GM21526 (cell line): Measurements from ENCODE around the gene RABGAP1L.
"Not testable (repeated sequence)": the region's sequence is repeated elsewhere in the genome, so short reads cannot be mapped to it uniquely, and the experiment has no call there.

ENCODE experiments used
- ATAC-seq: cut with Tn5 transposase; IDR thresholded peaks from one replicate; pipeline ENCODE4 v1.9.1; 2021; ENCODE audit warnings: moderate library complexity; ENCODE audit not compliant: unreplicated experiment, low FRiP score

The RABGAP1L gene

DNA sequence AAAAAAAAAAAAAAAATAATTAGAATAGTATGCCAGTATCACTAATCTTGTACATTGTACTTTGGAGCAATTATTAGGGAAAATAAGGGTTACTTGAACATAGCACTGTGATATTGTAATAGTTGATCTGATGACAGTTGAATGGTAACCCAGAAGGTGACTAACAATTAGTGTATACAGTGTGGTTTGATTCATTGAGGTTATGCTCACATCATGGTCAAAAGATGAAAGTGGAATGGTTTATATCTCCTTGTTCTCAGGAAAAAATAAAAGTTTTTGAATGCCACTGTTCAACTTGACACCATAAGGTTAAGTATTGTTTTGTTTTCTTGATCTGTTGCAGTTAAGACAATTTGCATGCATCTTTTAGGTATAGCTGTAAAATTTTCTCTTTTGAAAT is 375.5 kb downstream of the RABGAP1L start:
- ATAC-seq: no peak

DNA sequence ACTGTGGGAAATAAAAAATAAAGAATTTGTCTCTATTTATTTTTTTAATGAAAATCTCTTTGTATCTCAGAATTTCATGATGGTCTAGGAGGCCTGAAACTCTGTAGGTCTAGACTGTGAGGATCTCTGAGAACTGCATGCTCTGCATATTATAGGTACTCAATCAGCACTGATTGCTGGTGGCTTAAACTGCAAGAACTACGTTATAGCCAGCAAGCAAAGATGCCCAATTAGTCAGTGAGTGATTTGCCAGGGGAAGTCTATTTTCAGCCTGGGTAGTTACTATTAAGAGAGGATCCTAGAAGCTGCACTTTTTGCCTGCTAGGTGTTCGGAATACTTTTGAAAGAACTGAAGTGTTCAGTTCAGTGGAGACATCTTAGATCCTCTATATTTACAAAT is 375.9 kb downstream of the RABGAP1L start:
- ATAC-seq: no peak

DNA sequence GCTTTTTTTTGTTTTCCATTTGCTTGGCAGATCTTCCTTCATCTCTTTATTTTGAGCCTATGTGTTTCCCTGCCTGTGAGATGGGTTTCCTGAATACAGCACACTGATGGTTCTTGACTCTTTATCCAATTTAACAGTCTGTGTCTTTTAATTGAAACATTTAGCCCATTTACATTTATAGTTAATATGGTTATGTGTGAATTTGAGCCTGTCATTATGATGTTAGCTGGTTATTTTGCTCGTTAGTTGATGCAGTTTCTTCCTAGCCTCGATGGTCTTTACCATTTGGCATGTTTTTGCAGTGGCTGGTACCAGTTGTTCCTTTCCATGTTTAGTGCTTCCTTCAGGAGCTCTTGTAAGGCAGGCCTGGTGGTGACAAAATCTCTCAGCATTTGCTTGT is 384.1 kb downstream of the RABGAP1L start:
- ATAC-seq: not testable (repeated sequence)

DNA sequence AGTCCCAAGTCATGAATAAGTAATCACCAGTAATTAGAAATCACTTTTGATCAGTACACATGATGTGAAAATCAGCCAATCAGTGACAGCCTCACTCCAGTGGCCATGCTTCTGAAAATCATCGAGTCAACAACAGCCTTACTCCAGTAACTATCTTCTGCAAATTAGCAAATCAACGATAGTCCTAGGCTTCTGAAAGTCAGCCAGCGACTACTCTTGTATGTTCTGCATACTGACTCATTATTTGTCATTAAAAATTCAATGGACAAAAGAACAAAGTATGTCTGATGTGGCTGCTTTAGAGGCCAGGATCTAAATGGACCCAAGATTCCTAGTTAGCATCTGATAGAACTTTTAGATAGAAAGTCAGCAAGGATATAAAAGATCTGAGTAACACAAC is 391.0 kb downstream of the RABGAP1L start:
- no peak for ATAC-seq

DNA sequence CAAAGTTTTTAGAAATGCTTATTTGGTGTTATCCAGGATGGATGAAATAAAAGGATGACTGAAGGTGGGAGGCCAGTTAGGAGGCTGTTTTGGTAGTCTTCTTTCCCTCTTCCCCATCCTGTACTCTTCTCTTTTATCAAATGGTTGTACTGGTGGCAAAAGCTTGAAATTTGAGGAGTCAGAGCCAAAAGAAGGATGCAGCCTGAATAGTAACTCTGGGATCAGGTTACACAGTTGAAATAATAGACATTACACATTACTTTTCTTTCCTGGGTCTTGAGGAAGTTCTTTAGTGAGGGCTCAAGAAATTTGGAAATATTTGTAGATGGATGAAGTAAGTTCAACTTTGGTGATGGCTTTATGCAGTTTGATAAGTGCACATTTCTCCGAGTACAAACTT is 397.1 kb downstream of the RABGAP1L start:
- ATAC-seq: no peak

DNA sequence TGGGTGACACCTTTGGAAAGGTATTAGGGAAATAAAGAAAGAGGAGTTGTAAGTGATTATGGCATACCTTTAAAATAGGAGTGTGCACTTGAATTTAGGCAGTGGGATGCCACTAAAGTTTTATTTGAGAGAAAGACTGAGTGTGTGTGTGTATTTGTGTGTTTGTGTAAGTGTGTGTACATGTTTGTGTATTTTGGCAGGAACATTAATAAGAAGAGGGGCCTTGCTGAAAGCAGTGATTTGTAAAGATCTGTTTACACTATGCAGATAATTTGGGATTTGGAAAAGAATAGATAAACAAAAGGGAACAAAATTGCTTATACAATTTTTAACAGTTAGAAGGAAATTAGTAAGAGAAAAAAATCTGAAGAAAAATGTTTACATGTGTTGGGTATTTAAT is 409.2 kb downstream of the RABGAP1L start:
- ATAC-seq: no peak

DNA sequence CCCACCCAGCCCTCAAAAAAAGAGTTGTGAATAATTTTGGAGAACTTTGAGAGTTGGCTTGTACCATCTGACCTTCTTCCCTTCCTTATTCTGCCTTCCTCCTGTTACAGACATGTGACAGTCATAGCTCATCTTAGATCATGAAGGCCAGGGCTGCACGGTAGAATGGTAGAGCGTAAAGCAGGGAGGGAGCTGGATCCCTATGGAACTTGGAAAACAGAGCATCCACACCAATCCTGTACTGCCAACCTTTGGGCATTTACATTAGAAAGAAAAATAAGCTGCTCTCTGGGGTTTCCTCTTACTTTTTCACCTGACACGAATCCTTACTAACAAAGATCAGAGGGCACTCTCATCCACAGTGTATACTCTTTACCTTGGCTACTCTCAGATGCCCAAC is 409.9 kb downstream of the RABGAP1L start:
- no peak for ATAC-seq

DNA sequence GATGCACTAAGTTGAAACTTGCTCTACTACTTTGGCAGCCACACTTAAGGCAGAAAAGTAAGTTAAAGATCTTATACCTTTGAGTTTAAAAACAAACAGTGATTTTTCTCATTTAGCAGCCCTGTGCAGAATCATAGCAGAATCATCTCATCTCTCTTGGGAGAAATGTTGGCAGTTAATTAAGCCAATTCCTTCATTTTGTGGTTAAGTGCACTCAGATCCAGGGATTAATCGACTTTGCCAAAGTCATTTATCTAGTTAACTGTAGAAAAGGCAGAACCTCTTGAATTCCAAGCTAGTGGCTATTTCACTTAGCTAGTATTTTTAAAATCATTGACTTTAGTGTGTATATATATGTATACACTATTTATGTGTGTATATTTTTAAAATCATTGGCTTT is 413.5 kb downstream of the RABGAP1L start:
- no peak for ATAC-seq

DNA sequence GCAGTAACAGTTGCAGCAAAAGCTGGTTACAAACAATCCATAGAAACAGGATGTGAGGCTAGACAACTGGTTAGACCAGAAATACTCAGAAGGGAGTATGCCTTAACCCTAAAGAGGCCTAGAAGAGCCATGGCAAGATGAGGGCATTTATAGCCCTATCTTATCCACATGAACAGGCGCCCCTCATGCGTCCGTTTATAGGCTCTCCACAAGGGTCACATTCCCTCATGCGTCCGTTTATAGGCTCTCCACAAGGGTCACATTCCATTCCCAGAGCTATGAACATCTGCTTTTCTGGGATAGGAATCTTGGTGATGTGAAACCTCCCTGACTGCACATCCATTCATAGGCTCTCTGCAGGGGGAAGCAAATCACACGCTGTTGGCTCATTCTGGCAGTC is 416.8 kb downstream of the RABGAP1L start:
- not testable (repeated sequence) for ATAC-seq

DNA sequence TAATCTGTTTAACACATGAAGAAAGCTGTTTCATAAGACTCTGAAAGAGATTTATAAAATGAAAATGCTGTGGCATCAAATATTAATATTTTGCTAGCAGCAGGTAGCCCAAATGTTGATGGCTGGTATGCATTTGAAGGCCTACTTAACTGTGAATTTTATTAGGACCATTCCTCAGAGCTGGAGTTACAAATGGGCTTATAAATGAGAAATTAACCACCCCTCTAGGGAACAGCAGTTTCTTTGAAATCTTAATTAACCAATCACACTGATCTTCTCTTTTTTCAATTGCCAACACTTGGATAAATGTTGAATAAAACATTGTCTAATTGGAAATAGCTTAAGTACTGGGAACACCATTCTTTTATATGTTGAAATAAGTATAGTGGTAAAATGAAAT is 418.4 kb downstream of the RABGAP1L start:
- no peak for ATAC-seq

DNA sequence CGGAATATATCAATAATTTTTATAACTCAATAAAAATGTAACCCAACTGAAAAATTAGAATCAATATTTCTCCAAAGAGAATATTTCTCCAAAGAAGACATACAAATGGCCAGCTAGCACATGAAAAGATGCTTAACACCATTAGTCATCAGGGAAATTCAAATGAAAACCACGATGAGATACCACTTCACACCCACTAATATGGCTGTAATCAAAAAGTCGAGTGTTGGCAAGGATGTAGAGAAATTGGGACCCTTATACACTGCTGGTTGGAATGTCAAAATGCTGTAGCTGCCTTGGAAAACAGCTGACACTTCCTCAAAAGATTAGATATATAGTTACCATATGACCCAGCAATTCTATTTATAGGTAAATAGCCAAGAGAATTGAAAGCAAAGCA is 421.5 kb downstream of the RABGAP1L start:
- no peak for ATAC-seq

DNA sequence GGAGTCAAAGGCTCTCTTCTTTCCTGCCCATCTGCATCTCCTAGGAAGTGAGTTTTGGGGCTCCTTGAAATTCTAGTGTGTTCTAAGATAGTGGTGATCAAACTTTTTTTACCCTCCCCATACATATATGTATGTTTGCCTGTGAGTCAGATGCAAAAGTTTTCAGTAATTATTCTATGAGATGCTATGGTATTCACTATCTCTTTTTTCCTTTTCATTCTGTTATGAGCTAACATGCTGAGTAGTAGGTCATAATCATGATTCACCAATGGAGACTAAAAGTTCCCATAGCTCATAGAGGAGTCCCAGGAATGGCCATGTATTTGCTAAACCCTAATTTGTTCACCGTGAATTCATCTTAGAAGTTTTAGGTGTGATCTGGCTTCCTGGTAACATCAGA is 424.0 kb downstream of the RABGAP1L start:
- ATAC-seq: no peak

DNA sequence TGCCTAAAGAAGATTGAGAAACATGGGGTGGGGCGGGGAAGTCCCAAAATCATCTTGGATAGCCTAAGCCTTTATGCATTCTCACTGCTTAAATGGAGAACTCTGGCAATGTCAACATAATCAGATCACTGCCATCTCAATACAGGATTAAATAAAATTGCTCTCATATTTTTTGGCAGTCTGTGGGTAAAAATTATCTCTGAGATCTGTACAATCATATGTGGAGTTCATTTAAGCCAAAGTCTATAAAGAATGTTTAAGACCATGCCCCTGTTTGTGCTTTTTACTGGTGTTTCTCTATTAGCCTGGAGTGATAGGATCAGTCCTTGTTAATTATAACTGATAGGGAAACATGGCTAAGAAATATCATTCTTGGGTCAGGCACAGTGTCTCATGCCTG is 424.8 kb downstream of the RABGAP1L start:
- no peak for ATAC-seq

DNA sequence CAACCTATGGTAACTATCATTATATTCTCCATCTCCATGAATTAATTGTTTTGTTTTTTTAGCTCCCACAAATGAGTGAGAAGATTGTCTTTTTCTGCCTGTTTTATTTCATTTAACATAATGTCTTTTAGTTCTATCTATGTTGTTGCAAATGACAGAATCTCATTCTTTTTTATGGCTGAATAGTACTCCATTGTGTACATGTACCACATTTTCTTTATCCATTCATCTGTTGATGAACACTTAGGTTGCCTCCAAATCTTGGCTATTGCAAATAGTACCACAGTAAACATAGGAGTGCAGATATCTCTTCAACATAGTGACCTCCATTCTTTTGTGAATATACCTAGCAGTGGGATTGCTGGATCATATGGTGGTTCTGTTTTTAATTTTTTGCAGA is 429.3 kb downstream of the RABGAP1L start:
- not testable (repeated sequence) for ATAC-seq

DNA sequence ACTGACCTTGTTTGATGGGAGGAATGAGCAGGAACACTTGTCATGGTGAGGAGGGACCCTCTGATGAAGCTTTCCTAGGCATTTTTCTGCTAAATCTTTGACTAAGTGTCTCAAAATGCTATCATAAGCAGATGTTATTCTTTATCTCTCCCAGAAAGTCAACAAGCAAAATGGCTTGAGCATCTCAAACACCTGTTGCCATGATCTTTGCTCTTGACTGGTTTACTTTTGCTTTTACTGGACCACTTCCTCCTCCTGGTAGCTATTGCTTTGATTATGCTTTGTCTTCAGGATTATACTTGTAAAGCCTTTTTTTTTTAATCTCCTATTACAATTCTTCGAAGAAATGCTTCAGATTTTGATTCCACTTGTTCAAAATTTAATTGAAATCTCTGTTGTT is 445.9 kb downstream of the RABGAP1L start:
- ATAC-seq: no peak

DNA sequence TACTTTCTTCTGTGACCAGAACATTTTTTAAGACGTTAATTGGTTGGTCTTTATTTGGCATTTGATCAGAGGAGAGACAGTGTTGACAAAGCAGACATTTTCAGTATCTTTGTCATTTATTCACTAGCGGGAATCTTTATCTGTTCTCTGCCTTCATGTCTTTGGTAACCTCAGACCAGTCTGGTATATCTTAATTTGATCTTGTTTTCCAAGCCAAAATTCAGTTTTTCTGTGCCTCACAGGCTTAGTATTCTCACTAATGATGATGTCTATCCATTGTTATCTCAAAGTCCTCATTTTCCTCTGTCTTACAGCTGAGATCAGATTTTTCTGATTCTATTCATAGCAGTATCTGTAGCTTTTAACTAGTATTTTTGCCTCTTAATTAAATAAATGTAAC is 447.2 kb downstream of the RABGAP1L start:
- no peak for ATAC-seq

DNA sequence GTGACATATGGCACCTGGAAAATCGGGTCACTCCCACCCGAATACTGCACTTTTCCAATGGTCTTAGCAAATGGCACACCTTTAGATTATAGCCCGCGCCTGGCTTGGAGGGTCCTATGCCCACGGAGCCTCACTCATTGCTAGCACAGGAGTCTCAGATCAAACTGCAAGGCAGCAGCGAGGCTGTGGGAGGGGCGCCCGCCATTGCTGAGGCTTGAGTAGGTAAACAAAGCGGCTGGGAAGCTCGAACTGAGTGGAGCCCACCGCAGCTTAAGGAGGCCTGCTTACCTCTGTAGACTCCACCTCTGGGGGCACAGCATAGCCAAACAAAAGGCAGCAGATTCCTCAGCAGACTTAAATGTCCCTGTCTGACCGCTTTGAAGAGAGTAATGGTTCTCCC is 458.6 kb downstream of the RABGAP1L start:
- ATAC-seq: not testable (repeated sequence)

DNA sequence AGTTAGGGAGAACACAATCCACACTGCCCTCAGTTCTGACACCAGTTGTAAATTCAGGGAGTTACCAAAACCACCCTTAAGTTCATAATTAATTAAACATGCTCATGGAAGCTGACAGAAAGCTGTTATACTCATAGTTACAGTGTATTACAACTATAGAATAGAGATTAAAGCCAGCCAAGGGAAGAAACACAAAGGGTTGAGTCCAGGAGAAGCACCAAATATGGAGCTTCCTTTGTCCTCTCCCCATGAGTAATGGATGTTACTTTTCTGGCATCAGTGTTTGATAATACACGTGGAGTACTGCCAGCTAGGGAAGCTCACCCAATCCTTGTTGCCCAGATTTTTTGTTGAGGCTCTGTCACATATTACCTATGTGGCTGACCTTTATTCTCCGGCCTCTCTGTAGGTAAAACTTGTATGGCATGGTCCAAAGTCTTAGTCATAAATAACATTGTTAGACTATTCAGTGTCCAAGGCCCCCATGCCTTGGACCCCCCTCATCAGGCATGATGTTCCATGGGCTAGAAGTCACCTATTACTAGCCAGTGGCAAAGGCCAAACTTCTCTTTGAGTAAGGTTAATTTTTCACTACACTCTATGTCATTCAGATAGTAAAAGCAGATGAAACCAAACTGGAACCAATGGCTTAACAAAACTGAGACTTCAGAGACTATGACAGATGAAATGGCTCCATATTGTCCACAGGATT is 464.2 kb downstream of the RABGAP1L start:
- ATAC-seq: no peak

DNA sequence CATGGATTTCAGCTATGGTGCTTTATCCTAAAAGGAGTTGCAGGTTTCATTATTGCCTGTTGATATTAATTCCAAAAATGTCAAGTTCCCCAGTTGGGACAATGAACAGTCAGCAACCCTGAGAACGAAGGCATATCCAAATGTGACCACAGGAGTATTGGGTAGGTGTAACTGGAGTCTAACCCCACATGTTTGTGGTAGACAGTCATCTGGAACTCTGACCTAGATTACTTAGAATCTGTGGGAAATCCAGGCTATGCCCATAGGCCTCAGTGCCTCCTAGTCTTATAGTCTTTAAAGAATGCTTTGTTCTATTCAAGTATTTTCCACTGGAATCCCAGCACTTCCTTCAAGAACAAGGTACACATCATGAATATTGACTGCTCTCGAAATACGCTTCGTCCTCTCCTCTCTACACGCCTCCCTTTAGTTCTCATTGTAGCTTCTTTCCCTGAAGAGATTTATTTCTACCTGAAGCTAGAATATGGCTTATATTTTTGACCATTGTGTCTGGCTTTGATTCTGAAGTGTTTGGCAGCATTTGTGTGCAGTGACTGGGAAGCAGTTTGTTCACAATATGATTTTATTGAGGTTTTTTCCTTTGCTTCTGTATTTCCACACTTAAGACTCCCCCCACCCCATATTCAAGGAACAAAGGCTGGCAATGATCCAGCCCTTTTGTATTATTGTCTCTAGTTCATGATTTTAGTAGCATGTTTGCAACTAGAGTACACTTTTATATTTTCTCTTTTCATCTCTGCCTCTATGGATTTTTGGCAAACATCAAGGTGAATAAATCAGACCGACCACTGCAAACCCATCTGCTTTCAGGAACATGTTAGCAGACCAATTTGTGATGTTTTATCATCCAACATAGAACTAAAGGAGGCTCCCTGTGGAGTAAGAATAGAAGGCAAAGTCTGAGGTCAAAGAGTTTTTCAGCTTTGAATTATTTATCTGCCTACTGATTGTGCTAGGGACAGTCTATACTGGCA is 467.0 kb downstream of the RABGAP1L start:
- no peak for ATAC-seq

DNA sequence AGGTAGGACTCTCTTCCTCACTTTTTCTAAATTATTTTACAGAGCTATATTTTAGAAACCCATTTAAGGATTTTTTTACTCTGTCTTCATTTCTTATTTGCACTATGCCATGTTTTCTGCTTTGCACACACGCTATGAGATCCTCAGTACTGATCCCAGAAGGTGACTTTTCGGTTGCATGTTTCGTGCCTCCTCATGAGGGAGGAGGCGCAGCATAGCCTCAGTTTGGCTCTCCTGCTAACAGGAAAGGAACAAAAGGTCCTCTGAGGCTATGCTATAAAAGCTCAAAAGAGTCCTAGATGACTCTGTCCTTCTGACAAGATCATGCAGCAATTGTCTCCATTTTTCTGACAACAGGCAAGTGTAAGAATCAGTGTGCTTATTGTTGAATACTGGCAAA is 478.2 kb downstream of the RABGAP1L start:
- ATAC-seq: no peak

DNA sequence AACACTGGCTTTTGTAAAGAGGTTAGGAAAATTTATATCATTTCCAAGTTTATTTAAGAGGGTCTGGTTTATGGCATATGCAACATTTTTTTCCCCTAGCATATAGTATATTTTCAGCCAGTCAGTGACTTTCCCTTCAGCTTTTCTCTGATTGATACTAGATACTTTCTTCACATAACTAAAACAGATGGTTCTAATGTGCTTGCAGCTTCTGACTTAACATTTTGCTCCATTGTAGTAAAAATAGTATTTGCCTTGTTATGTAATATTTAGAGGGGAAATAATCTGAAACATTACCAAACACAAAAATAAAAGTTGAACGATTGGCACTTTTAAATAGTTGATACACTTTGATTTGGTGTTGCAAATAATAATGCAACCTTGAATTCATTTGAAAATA is 480.1 kb downstream of the RABGAP1L start:
- ATAC-seq: no peak

DNA sequence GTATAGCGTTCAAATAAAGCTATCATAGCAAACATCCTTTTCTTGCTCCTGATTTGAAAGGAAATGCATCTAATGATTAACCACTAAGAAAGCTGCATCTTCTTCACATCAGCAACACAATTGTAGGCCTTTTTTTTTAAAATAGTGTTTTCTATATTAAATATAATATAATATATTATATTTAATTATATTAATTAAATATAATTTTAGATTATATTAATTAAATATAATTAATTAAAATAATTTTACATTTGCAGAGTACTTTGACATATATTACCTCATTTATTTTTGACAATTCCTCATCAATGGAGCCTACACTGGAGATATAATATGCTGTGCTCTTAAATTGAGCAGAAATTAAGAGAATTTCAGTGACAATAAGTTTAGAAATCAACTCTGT is 481.5 kb downstream of the RABGAP1L start:
- ATAC-seq: no peak
